ENCODE results near the gene PTCD1. TPM values are rescaled to one million over a fixed set of nuclear protein-coding genes. Genes with fewer than 3 reads are reported as not detected.
A peak's percentile ranks its signal among the peaks of the same experiment; 100 is the strongest.

The PTCD1 gene, protein sequence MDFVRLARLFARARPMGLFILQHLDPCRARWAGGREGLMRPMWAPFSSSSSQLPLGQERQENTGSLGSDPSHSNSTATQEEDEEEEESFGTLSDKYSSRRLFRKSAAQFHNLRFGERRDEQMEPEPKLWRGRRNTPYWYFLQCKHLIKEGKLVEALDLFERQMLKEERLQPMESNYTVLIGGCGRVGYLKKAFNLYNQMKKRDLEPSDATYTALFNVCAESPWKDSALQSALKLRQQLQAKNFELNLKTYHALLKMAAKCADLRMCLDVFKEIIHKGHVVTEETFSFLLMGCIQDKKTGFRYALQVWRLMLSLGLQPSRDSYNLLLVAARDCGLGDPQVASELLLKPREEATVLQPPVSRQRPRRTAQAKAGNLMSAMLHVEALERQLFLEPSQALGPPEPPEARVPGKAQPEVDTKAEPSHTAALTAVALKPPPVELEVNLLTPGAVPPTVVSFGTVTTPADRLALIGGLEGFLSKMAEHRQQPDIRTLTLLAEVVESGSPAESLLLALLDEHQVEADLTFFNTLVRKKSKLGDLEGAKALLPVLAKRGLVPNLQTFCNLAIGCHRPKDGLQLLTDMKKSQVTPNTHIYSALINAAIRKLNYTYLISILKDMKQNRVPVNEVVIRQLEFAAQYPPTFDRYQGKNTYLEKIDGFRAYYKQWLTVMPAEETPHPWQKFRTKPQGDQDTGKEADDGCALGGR
- total RNA-seq, result 1 to 10 TPM; 4.5 to 8.3 (median 4.9) TPM

DNA sequence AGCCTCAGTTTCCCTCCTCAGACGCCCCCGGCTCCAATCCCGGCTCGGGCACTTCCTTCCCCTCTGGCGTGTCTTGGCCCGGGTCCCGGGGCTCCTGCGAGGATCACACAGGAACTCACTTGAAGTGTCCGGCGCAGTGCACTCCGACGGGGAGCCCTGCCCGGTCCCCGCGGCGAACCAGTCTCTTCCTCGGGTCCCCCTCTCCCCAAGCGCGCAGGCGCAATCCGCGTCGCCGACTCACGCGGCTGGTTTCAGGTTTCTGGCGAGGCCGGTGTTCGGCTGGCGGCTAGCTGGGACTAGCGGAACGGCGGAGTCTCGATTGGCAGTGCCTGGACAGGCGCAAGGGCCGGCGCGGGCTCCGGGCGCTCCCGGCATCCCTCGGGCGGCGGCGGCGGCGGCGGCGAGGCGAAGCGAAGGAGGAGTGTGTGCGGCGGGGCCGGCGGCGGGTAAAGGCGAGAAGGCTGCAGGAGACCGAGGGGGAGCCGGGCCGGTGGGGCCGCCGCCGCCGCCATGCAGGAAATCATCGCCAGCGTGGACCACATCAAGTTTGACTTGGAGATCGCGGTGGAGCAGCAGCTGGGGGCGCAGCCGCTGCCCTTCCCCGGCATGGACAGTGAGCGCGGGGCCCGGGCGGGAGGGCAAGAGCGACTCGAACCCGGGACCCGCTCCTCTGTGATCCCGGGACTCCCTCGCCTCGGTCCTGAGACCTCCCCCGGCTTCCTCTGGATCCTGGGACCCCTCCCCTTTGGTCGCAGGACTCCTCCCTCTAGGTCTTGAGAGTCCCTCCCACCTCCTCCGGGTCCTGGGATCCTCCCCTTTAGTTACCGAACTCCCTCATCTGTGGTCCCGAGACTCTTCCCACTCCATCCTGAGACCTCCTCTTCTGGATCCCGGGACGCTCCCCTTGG, at the start of gene PTCD1, which contains the start of gene CPSF4:
Gene PTCD1 (minus strand): TSS at position 226 of the 908 bp plus-strand sequence. CDS start 3,556 bp downstream, outside the sequence.
Gene CPSF4 (plus strand): TSS at position 371 of the 908 bp plus-strand sequence. CDS start 140 bp downstream, at position 511.
- no peaks in the 10 kb centered on the region for H3K36me3 ChIP-seq
- peak within 1 kb of the TSS; percentile 89 to 99 (median 98) for H3K4me3 ChIP-seq
- H3K4me1 ChIP-seq, result peaks cover 3 to 13% of the 10 kb centered on the region in 2 donors
- H3K27ac ChIP-seq, result peak within 1 kb of the TSS; percentile 86 to 88
- peak; percentile 91 to 93 for DNase-seq (ENCODE audit: low spot score in 2 of 2)
- TF ChIP-seq, protein P1, sequence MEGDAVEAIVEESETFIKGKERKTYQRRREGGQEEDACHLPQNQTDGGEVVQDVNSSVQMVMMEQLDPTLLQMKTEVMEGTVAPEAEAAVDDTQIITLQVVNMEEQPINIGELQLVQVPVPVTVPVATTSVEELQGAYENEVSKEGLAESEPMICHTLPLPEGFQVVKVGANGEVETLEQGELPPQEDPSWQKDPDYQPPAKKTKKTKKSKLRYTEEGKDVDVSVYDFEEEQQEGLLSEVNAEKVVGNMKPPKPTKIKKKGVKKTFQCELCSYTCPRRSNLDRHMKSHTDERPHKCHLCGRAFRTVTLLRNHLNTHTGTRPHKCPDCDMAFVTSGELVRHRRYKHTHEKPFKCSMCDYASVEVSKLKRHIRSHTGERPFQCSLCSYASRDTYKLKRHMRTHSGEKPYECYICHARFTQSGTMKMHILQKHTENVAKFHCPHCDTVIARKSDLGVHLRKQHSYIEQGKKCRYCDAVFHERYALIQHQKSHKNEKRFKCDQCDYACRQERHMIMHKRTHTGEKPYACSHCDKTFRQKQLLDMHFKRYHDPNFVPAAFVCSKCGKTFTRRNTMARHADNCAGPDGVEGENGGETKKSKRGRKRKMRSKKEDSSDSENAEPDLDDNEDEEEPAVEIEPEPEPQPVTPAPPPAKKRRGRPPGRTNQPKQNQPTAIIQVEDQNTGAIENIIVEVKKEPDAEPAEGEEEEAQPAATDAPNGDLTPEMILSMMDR (IDR thresholded peaks at IDR 0.05), result no peak
- TF ChIP-seq POLR2A (IDR thresholded peaks at IDR 0.05) (no peak), POLR2AphosphoS5 (IDR thresholded peaks at IDR 0.05) (peak; percentile 50 to 62 (median 50))
- no peaks in the 10 kb centered on the region for H3K27me3 ChIP-seq
- no peaks in the 10 kb centered on the region for H3K9me3 ChIP-seq
- intact Hi-C loops (cut with DNase I; ENCODE audit: low total_unique reads), result no loop called here

DNA sequence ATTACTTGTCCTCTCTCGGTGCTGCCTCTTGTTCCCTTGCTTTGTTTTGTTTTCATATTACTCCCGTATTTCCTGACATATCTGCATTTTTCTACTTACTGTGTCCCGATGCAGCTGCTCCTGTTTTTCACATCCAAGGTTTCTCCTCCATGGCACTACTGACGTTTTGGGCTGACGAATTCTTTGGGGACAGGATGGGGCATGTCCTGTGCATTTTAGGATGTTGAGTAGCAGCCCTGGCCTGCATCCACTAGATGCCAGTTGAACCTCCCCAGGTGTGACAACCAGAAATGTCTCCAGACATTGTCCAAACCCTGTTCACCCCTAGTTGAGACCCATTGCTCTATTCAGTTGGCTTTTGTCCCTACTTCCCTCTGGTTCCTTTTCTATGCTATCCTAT, 46.5 kb upstream of the PTCD1 start:
- intact Hi-C loops (cut with DNase I; ENCODE audit: low total_unique reads), result no loop called here
- no peaks in the 10 kb centered on the region for H3K27me3 ChIP-seq
- no peaks in the 10 kb centered on the region for H3K4me1 ChIP-seq
- no peaks in the 10 kb centered on the region for H3K9me3 ChIP-seq
- H3K36me3 ChIP-seq, result no peaks in the 10 kb centered on the region
- TF ChIP-seq POLR2A (IDR thresholded peaks at IDR 0.05) (no peak), POLR2AphosphoS5 (IDR thresholded peaks at IDR 0.05) (no peak)
- TF ChIP-seq, protein P1 (IDR thresholded peaks at IDR 0.05), result no peak
- no peak overlapping the region for H3K4me3 ChIP-seq
- H3K27ac ChIP-seq, result peak overlapping the region in 1 of 2 donors; percentile 29
- no peak for DNase-seq (ENCODE audit: low spot score in 2 of 2)

DNA sequence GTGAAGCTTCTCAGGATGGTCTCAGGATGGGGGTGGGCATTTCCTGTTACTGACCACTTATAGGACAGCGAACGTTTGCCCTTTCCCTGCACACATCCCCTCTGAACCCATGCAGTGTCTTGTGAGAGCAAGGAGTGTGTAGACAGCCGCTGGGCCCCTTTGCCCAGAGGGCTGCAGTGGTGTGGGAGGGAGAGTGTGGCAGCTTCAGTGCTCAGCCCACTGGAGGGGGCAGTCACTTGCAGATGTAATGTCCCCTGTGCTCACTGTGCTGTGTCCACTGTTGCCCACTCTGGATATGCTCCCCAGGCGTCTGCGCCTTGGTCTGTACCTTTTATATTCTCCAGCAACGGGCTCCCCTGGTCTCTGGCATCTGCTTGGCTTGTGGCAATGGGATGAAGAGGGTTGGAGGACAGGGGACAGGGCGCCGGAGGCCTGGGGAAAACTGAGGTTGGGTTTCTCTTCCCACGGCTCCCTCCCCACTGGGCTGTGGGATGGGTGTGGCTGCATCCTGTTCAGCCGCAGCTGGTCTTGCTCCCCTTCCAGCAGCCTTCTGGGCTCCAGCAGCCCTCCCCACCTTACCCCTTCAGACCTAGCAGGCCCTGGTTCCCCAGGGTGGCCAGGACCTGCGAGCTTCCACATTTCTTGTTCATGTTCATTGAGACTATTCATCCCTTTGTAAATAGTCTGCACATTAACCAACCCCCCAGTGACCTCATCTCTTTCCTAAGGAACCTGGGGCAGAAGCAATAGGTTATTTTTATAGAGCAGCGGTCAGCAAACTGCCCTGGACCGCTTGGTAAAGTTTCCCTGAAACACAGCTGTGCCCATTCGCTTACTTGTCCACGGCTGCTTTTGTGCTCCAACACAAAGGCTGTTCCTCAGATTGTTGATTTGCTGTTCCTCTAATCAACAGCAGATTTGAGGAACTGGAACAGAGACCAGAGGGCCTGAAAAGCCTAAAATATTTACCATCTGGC, 40.2 kb upstream of the PTCD1 start:
- Histone ChIP-seq H3K9me3 (no peaks in the 10 kb centered on the region), H3K27ac (peak overlapping the region in 1 of 2 donors; percentile 10), H3K4me3 (no peak overlapping the region), H3K27me3 (no peaks in the 10 kb centered on the region), H3K36me3 (no peaks in the 10 kb centered on the region), H3K4me1 (peaks cover 0 to under 1% of the 10 kb centered on the region in 2 donors)
- TF ChIP-seq POLR2AphosphoS5 (IDR thresholded peaks at IDR 0.05), result no peak
- no peak for TF ChIP-seq POLR2A (IDR thresholded peaks at IDR 0.05)
- TF ChIP-seq, protein P1 (IDR thresholded peaks at IDR 0.05), result no peak
- intact Hi-C loops (cut with DNase I; ENCODE audit: low total_unique reads), result no loop called here
- DNase-seq (ENCODE audit: low spot score in 2 of 2), result no peak

DNA sequence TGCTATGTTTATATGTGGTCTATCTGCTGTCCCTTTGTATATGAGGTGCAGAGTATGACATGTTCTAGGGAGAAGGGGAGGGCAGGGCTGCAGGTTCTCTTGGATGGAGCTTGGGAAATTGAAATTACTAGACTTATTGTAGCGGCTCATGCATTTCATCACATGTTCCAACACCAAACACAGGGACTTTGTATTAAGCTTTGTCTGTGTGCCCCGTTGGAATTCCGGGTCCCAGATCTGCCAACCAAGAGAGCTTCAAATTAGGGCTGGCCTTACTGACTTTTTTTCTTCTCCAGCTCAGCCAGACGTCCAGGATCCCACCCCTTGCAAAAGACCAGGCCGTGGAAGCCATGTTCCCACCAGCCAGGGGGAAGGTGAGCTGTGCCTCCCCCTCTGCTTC, 37.5 kb upstream of the PTCD1 start:
- Histone ChIP-seq H3K4me3 (no peak overlapping the region), H3K9me3 (no peaks in the 10 kb centered on the region), H3K36me3 (no peaks in the 10 kb centered on the region), H3K27ac (no peak overlapping the region), H3K4me1 (peaks cover 0 to 8% of the 10 kb centered on the region in 2 donors), H3K27me3 (no peaks in the 10 kb centered on the region)
- TF ChIP-seq POLR2A (IDR thresholded peaks at IDR 0.05) (no peak), POLR2AphosphoS5 (IDR thresholded peaks at IDR 0.05) (no peak)
- TF ChIP-seq, protein P1 (IDR thresholded peaks at IDR 0.05), result no peak
- intact Hi-C loops (cut with DNase I; ENCODE audit: low total_unique reads), result no loop called here
- DNase-seq (ENCODE audit: low spot score in 2 of 2), result no peak

Data from breast epithelium (tissue), 4 donors.